ENCODE data around the gene NCKAP5. TPM values are rescaled to one million over a fixed set of nuclear protein-coding genes. Genes with fewer than 3 reads are reported as not detected.
A peak's percentile ranks its signal among the peaks of the same experiment; 100 is the strongest.

Gene NCKAP5
- total RNA-seq, 1 experiment from 2014 or later = 3.2 TPM

DNA sequence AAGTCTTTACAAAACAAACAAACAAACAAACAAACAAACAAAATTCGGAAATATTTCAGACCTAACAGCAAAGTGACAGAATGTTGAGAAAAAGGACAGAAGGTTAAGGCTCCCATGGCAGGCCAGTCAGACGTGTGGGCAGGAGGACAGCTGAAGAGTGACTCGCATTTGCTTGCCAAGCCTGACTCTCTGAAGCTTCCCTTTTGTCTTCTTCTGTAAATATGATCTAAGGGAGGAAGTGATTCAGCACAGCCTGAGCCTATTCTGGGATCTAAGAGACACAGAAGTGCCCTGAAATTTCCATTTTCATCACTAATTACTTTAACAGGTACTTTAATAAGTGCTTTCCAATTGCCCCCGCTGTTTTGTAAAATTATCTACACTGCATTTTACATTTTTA lies 764.2 kb downstream of the NCKAP5 start:
- H3K9ac ChIP-seq (ENCODE audit: low read length) = no peak overlapping the region
- H3K9me2 ChIP-seq (replicated peaks; ENCODE audit: low read length) = no peaks in the 10 kb centered on the region
- H3K4me1 ChIP-seq (ENCODE audit: insufficient read depth, low read length) = peaks cover 15% of the 10 kb centered on the region
- BruUV-seq (replicated peaks) = no TSS peak
- no peaks in the 10 kb centered on the region for H4K20me1 ChIP-seq (ENCODE audit: low read length)
- no peaks in the 10 kb centered on the region for H3F3A ChIP-seq (ENCODE audit: low read length, unreplicated experiment)
- no peaks in the 10 kb centered on the region for H3K79me2 ChIP-seq (ENCODE audit: low read length)
- peak overlapping the region; percentile 17 for H3K27ac ChIP-seq (ENCODE audit: low read length)
- no peak overlapping the region for H3K4me3 ChIP-seq (ENCODE audit: low read length)
- TF ChIP-seq, protein P1, sequence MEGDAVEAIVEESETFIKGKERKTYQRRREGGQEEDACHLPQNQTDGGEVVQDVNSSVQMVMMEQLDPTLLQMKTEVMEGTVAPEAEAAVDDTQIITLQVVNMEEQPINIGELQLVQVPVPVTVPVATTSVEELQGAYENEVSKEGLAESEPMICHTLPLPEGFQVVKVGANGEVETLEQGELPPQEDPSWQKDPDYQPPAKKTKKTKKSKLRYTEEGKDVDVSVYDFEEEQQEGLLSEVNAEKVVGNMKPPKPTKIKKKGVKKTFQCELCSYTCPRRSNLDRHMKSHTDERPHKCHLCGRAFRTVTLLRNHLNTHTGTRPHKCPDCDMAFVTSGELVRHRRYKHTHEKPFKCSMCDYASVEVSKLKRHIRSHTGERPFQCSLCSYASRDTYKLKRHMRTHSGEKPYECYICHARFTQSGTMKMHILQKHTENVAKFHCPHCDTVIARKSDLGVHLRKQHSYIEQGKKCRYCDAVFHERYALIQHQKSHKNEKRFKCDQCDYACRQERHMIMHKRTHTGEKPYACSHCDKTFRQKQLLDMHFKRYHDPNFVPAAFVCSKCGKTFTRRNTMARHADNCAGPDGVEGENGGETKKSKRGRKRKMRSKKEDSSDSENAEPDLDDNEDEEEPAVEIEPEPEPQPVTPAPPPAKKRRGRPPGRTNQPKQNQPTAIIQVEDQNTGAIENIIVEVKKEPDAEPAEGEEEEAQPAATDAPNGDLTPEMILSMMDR (conservative IDR thresholded peaks at IDR 0.05; ENCODE audit: low read depth, low read length) = no peak
- TF ChIP-seq EZH2phosphoT487 (IDR thresholded peaks at IDR 0.05; ENCODE audit: borderline replicate concordance, low read length) = no peak
- POLR2A ChIA-PET (ENCODE audit: unreplicated experiment) = interaction anchor here (0.7 kb wide), 1 partner anchor 293 kb away, joined by 5 read pairs; no protein-coding TSS in a partner anchor
- DNase-seq = peak; percentile 82
- CTCF ChIA-PET = interaction anchor here (0.5 to 0.6 kb wide), 2 partner anchors 127 to 359 kb away, joined by 3 read pairs; no protein-coding TSS in a partner anchor
- intact Hi-C loops (cut with micrococcal nuclease) = loop anchor here (10.0 kb wide), 1 partner anchor 341 kb away; no protein-coding TSS in a partner anchor
- no peaks in the 10 kb centered on the region for H3K9me3 ChIP-seq (ENCODE audit: low read length)
- H2AFZ ChIP-seq (ENCODE audit: low read length) = no peak overlapping the region
- H3K36me3 ChIP-seq (ENCODE audit: low read depth, low read length) = no peaks in the 10 kb centered on the region
- ATAC-seq = peak; percentile 100
- peak overlapping the region; percentile 23 for H3K4me2 ChIP-seq (ENCODE audit: low read length)
- no peaks in the 10 kb centered on the region for H3K27me3 ChIP-seq (ENCODE audit: low read length)

DNA sequence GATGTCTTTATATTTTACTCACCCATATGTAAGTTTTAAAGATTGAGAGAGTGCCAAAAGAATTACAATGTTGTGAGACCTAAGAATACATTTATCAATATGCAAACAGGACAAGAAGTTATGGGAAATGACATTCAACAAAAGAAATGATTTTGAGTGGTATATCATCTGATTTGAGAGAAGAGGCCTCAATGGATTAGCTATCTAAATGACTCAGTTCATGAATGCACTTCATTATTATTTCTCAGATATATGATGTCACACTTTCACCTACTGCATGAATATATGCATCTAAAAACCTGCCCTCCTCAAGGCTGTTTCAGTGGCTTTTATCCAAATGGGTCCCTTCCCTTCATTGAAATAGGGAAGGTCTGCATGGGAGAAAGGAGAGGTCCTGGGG lies 769.9 kb downstream of the NCKAP5 start:
- Histone ChIP-seq H3K27me3 (ENCODE audit: low read length) (no peaks in the 10 kb centered on the region), H3K27ac (ENCODE audit: low read length) (no peak overlapping the region), H3K36me3 (ENCODE audit: low read depth, low read length) (no peaks in the 10 kb centered on the region), H3K9me2 (replicated peaks; ENCODE audit: low read length) (no peaks in the 10 kb centered on the region), H3K79me2 (ENCODE audit: low read length) (no peaks in the 10 kb centered on the region), H4K20me1 (ENCODE audit: low read length) (no peaks in the 10 kb centered on the region), H3K9me3 (ENCODE audit: low read length) (no peaks in the 10 kb centered on the region), H3K4me2 (ENCODE audit: low read length) (no peak overlapping the region), H2AFZ (ENCODE audit: low read length) (no peak overlapping the region), H3K9ac (ENCODE audit: low read length) (no peak overlapping the region), H3K4me3 (ENCODE audit: low read length) (no peak overlapping the region), H3F3A (ENCODE audit: low read length, unreplicated experiment) (no peaks in the 10 kb centered on the region), H3K4me1 (ENCODE audit: insufficient read depth, low read length) (no peaks in the 10 kb centered on the region; the same call in 1 of the 2 replicates)
- intact Hi-C loops (cut with micrococcal nuclease) = loop anchor here (5.0 to 10.0 kb wide), 2 partner anchors 126 to 366 kb away; partner anchors contain the start of gene LYPD1
- TF ChIP-seq EZH2phosphoT487 (IDR thresholded peaks at IDR 0.05; ENCODE audit: borderline replicate concordance, low read length) = no peak
- TF ChIP-seq, protein P1 (conservative IDR thresholded peaks at IDR 0.05; ENCODE audit: low read depth, low read length) = no peak
- no peak for TF ChIP-seq EZH2 (IDR thresholded peaks at IDR 0.05; ENCODE audit: low read length, unreplicated experiment)
- BruUV-seq (replicated peaks) = no TSS peak
- ATAC-seq = no peak
- DNase-seq = no peak
- ChIA-PET POLR2A (ENCODE audit: unreplicated experiment) (no interaction called here), CTCF (no interaction called here)

DNA sequence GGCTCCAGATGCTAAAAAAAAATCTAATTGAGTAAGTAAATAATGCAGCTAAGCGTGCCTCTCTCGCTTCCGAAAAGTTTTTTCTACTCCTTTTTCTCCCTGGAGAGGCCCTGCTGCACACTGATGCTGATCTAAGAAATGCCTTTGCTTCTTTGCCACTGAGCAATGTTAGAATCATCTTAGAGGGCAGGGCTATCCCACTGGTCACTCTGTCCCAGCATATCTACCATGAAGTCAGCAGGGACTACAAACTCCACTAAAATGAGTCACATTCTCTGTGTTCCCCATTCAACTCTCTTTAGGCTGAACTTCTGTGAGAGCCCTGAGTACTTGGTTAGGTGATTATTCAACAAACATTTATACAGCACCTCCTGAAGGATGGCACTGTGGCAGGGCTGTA lies 770.7 kb downstream of the NCKAP5 start:
- Histone ChIP-seq H3K27ac (ENCODE audit: low read length) (no peak overlapping the region), H3K9me3 (ENCODE audit: low read length) (no peaks in the 10 kb centered on the region), H3K79me2 (ENCODE audit: low read length) (no peaks in the 10 kb centered on the region), H2AFZ (ENCODE audit: low read length) (no peak overlapping the region), H4K20me1 (ENCODE audit: low read length) (no peaks in the 10 kb centered on the region), H3F3A (ENCODE audit: low read length, unreplicated experiment) (no peaks in the 10 kb centered on the region), H3K9me2 (replicated peaks; ENCODE audit: low read length) (no peaks in the 10 kb centered on the region), H3K9ac (ENCODE audit: low read length) (no peak overlapping the region), H3K36me3 (ENCODE audit: low read depth, low read length) (no peaks in the 10 kb centered on the region), H3K4me1 (ENCODE audit: insufficient read depth, low read length) (no peaks in the 10 kb centered on the region; the same call in 1 of the 2 replicates), H3K4me3 (ENCODE audit: low read length) (no peak overlapping the region), H3K27me3 (ENCODE audit: low read length) (no peaks in the 10 kb centered on the region), H3K4me2 (ENCODE audit: low read length) (no peak overlapping the region)
- POLR2A ChIA-PET (ENCODE audit: unreplicated experiment) = no interaction called here
- TF ChIP-seq EZH2phosphoT487 (IDR thresholded peaks at IDR 0.05; ENCODE audit: borderline replicate concordance, low read length) = no peak
- no peak for TF ChIP-seq EZH2 (IDR thresholded peaks at IDR 0.05; ENCODE audit: low read length, unreplicated experiment)
- TF ChIP-seq, protein P1 (conservative IDR thresholded peaks at IDR 0.05; ENCODE audit: low read depth, low read length) = no peak
- CTCF ChIA-PET = no interaction called here
- intact Hi-C loops (cut with micrococcal nuclease) = loop anchor here (5.0 to 10.0 kb wide), 2 partner anchors 125 to 367 kb away; partner anchors contain the start of gene LYPD1
- BruUV-seq (replicated peaks) = no TSS peak
- DNase-seq (peak; percentile 36), ATAC-seq (peak; percentile 77)

All from PC-3 (cell line).